SK-N-SH treated with all-trans-retinoic acid at 6 μM for 48 hours (cell line): ENCODE measurements around the gene STAG2.

ENCODE experiments used
- ATAC-seq: fragments of 200-7000 bp; cut with Tn5 transposase; 3 replicates; pipeline ENCODE4 v1.9.1; 2020; ENCODE audit warnings: mild to moderate bottlenecking, moderate library complexity
- BACH2 ChIP-seq: fragments of 250-450 bp; sonication (Bioruptor Pico); IDR thresholded peaks from 2 replicates; pipeline ENCODE4 v1.9.0; 2021; ENCODE audit warnings: mild to moderate bottlenecking, borderline replicate concordance
- CSDC2 ChIP-seq: fragments of 250-450 bp; sonication (Bioruptor Pico); IDR thresholded peaks from 2 replicates; pipeline ENCODE4 v1.5.0; 2020; ENCODE audit warnings: mild to moderate bottlenecking, moderate library complexity
- ESRRG ChIP-seq: fragments of 250-450 bp; sonication (Bioruptor Pico); IDR thresholded peaks from 2 replicates; pipeline ENCODE4 v1.6.1; 2021; ENCODE audit warnings: mild to moderate bottlenecking
- GLIS3 ChIP-seq: fragments of 250-450 bp; sonication (Bioruptor Pico); IDR thresholded peaks from 2 replicates; pipeline ENCODE4 v1.5.0; 2020; ENCODE audit warnings: mild to moderate bottlenecking, moderate library complexity
- ISL1 ChIP-seq: fragments of 250-450 bp; sonication (Bioruptor Pico); IDR thresholded peaks from 2 replicates; pipeline ENCODE4 v2.1.2; 2022; ENCODE audit warnings: mild to moderate bottlenecking, moderate library complexity
- OSR1 ChIP-seq: fragments of 250-450 bp; sonication (Bioruptor Pico); IDR thresholded peaks from 2 replicates; pipeline ENCODE4 v1.8.0; 2022; ENCODE audit warnings: moderate library complexity, mild to moderate bottlenecking, inconsistent platforms
- PPARA ChIP-seq: fragments of 250-450 bp; sonication (Bioruptor Pico); IDR thresholded peaks from 2 replicates; pipeline ENCODE4 v1.5.0; 2020; ENCODE audit warnings: mild to moderate bottlenecking, borderline replicate concordance
- RARB ChIP-seq: fragments of 250-450 bp; sonication (Bioruptor Pico); IDR thresholded peaks from 2 replicates; pipeline ENCODE4 v1.8.0; 2021; ENCODE audit warnings: mild to moderate bottlenecking, moderate library complexity
- SNAI2 ChIP-seq: fragments of 250-450 bp; sonication (Bioruptor Pico); IDR thresholded peaks from 2 replicates; pipeline ENCODE4 v1.5.0; 2020; ENCODE audit warnings: mild to moderate bottlenecking, moderate library complexity
- TCF4 ChIP-seq: fragments of 250-450 bp; sonication (Bioruptor Pico); IDR thresholded peaks from 2 replicates; pipeline ENCODE4 v1.8.0; 2021; ENCODE audit warnings: mild to moderate bottlenecking, moderate library complexity, borderline replicate concordance
- TOX ChIP-seq: fragments of 250-450 bp; sonication (Bioruptor Pico); IDR thresholded peaks from 2 replicates; pipeline ENCODE4 v1.8.0; 2021; ENCODE audit warnings: mild to moderate bottlenecking, moderate library complexity, borderline replicate concordance
- ZC3H10 ChIP-seq: fragments of 250-450 bp; sonication (Bioruptor Pico); IDR thresholded peaks from 2 replicates; pipeline ENCODE4 v1.5.1; 2021; ENCODE audit warnings: mild to moderate bottlenecking, moderate library complexity
- ZFP3 ChIP-seq: fragments of 250-450 bp; sonication (Bioruptor Pico); IDR thresholded peaks from 2 replicates; pipeline ENCODE4 v1.5.0; 2020; ENCODE audit warnings: mild to moderate bottlenecking, moderate library complexity
- ZFP30 ChIP-seq: fragments of 450-650 bp; formaldehyde crosslinking; IDR thresholded peaks from 2 replicates; pipeline ENCODE4 v1.5.0; 2022; ENCODE audit warnings: mild to moderate bottlenecking, moderate library complexity
- ZNF565 ChIP-seq: fragments of 450-650 bp; formaldehyde crosslinking; conservative IDR thresholded peaks from 2 replicates; pipeline ENCODE4 v1.5.0; 2020; ENCODE audit warnings: low read depth, mild to moderate bottlenecking, moderate library complexity
- ZNF70 ChIP-seq: fragments of 450-650 bp; formaldehyde crosslinking; IDR thresholded peaks from 2 replicates; pipeline ENCODE4 v1.5.0; 2020; ENCODE audit warnings: mild to moderate bottlenecking, moderate library complexity
- ZNF8 ChIP-seq: fragments of 450-650 bp; formaldehyde crosslinking; IDR thresholded peaks from 2 replicates; pipeline ENCODE4 v1.5.0; 2020; ENCODE audit warnings: mild to moderate bottlenecking, moderate library complexity
- TF ChIP-seq, protein P1 (sequence below): fragments of 250-450 bp; sonication (Bioruptor Pico); IDR thresholded peaks from 2 replicates; pipeline ENCODE4 v1.5.1; 2020; ENCODE audit warnings: low read depth, mild to moderate bottlenecking, moderate library complexity
- TF ChIP-seq, protein P2 (sequence below): fragments of 250-450 bp; sonication (Bioruptor Pico); IDR thresholded peaks from 2 replicates; pipeline ENCODE4 v1.8.0; 2020; ENCODE audit warnings: mild to moderate bottlenecking, moderate library complexity, borderline replicate concordance
- TF ChIP-seq, protein P3 (sequence below): fragments of 250-450 bp; sonication (Bioruptor Pico); IDR thresholded peaks from 2 replicates; pipeline ENCODE4 v1.5.1; 2021; ENCODE audit warnings: mild to moderate bottlenecking, moderate library complexity
- TF ChIP-seq, protein P4 (sequence below): fragments of 250-450 bp; sonication (Bioruptor Pico); IDR thresholded peaks from 2 replicates; pipeline ENCODE4 v1.5.0; 2020; ENCODE audit warnings: mild to moderate bottlenecking, moderate library complexity

STAG2 gene

DNA sequence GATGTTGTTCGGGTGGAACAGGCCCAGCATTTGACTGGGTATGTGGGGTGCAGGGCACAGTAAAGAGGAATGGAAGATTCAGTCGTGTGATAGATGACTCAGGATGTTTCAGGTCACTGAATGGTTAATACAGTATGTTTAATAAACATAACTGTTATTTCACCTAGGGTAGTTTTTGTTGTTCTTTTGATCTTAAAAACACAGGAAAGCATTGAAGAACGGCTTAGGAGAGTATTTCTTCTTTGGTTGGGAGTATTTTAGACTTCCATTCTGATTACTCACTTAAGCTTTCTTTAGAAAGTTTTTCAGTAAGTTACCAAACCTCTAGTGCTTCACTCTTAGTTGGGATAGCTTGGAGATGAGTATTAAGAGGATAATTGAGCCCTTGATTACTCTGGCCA is 62.3 kb downstream of the STAG2 start:
- ATAC-seq = no peak; the same call in 2 of the 3 replicates

DNA sequence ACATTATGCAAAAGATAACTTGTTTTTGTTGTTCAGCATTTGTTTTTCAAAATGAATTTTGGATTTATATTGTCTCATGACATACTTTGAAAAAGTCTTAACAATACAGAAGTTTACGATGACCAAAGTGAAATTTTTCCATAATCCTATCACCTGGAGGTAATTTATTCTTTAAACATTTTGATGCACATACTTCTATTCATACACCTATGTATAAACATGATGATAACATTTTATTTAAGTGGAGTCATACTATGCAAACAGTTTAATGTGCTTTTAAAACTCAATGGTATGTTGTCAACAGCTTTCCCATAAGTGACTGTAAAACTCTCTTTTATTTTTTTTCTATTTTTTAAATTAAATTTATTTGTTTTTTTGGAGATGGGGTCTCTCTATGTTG is 65.0 kb downstream of the STAG2 start:
- TF ChIP-seq PPARA (CRISPR knock-in tag) (no peak), ZFP3 (no peak), OSR1 (CRISPR knock-in tag) (no peak), ISL1 (CRISPR knock-in tag) (no peak), SNAI2 (CRISPR knock-in tag) (no peak), TCF4 (CRISPR knock-in tag) (no peak), TOX (CRISPR knock-in tag) (no peak), RARB (no peak), ZNF8 (CRISPR knock-in tag) (no peak), ZNF565 (CRISPR knock-in tag) (no peak), BACH2 (CRISPR knock-in tag) (no peak), ZC3H10 (no peak), ZNF70 (CRISPR knock-in tag) (no peak), GLIS3 (CRISPR knock-in tag) (no peak)
- TF ChIP-seq, protein P1, sequence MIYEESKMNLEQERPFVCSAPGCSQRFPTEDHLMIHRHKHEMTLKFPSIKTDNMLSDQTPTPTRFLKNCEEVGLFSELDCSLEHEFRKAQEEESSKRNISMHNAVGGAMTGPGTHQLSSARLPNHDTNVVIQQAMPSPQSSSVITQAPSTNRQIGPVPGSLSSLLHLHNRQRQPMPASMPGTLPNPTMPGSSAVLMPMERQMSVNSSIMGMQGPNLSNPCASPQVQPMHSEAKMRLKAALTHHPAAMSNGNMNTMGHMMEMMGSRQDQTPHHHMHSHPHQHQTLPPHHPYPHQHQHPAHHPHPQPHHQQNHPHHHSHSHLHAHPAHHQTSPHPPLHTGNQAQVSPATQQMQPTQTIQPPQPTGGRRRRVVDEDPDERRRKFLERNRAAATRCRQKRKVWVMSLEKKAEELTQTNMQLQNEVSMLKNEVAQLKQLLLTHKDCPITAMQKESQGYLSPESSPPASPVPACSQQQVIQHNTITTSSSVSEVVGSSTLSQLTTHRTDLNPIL (CRISPR knock-in tag) = no peak
- TF ChIP-seq, protein P2, sequence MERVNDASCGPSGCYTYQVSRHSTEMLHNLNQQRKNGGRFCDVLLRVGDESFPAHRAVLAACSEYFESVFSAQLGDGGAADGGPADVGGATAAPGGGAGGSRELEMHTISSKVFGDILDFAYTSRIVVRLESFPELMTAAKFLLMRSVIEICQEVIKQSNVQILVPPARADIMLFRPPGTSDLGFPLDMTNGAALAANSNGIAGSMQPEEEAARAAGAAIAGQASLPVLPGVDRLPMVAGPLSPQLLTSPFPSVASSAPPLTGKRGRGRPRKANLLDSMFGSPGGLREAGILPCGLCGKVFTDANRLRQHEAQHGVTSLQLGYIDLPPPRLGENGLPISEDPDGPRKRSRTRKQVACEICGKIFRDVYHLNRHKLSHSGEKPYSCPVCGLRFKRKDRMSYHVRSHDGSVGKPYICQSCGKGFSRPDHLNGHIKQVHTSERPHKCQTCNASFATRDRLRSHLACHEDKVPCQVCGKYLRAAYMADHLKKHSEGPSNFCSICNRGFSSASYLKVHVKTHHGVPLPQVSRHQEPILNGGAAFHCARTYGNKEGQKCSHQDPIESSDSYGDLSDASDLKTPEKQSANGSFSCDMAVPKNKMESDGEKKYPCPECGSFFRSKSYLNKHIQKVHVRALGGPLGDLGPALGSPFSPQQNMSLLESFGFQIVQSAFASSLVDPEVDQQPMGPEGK (CRISPR knock-in tag) = no peak
- TF ChIP-seq, protein P3, sequence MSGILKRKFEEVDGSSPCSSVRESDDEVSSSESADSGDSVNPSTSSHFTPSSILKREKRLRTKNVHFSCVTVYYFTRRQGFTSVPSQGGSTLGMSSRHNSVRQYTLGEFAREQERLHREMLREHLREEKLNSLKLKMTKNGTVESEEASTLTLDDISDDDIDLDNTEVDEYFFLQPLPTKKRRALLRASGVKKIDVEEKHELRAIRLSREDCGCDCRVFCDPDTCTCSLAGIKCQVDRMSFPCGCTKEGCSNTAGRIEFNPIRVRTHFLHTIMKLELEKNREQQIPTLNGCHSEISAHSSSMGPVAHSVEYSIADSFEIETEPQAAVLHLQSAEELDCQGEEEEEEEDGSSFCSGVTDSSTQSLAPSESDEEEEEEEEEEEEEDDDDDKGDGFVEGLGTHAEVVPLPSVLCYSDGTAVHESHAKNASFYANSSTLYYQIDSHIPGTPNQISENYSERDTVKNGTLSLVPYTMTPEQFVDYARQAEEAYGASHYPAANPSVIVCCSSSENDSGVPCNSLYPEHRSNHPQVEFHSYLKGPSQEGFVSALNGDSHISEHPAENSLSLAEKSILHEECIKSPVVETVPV = no peak

More for the DNA sequence above, 62.3 kb downstream of the STAG2 start:
- no peak for TF ChIP-seq ISL1 (CRISPR knock-in tag)
- no peak for TF ChIP-seq TCF4 (CRISPR knock-in tag)

DNA sequence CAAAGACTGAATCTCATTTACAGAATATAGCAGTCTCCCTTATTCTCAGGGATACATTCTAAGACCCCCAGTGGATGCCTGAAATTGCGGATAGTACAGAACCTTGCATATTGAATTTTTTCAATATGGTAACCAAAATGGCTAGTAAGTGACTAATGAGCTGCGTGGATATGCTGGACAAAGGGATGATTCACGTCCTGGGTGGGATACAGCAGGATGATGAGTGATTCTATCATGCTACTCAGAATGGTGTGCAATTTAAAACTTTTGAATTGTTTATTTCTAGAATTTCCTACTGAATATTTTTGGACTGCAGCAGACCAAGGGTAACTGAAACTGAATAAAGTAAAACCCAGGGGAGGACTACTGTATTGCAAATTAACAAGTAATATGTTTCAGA is 66.7 kb downstream of the STAG2 start:
- TF ChIP-seq TCF4 (CRISPR knock-in tag) (no peak), TOX (CRISPR knock-in tag) (no peak)
- TF ChIP-seq, protein P1 (CRISPR knock-in tag) = no peak
- TF ChIP-seq, protein P3 = no peak
- no peak for ATAC-seq

More for the DNA sequence above, 65.0 kb downstream of the STAG2 start:
- no peak for ATAC-seq

DNA sequence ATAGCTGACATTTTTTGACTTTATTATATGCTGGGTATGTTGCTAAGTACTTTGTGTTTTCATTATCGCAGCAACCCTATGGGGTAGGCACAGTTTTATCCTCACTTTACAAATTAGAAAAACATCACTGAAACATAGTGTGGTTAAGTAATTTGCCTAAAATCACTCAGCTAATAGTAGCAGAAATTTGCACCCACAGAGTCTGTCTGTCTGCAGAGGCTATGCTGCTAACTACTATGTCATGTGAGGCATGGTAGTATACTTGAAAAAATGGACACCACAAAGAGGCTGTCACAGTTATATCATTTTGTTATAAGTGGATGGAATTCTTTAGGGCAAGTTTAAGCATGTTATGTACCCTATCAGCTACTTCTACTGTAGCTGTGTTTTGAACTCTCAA is 69.0 kb downstream of the STAG2 start:
- ATAC-seq = no peak
- no peak for TF ChIP-seq ZFP3
- no peak for TF ChIP-seq TOX (CRISPR knock-in tag)
- TF ChIP-seq, protein P4, sequence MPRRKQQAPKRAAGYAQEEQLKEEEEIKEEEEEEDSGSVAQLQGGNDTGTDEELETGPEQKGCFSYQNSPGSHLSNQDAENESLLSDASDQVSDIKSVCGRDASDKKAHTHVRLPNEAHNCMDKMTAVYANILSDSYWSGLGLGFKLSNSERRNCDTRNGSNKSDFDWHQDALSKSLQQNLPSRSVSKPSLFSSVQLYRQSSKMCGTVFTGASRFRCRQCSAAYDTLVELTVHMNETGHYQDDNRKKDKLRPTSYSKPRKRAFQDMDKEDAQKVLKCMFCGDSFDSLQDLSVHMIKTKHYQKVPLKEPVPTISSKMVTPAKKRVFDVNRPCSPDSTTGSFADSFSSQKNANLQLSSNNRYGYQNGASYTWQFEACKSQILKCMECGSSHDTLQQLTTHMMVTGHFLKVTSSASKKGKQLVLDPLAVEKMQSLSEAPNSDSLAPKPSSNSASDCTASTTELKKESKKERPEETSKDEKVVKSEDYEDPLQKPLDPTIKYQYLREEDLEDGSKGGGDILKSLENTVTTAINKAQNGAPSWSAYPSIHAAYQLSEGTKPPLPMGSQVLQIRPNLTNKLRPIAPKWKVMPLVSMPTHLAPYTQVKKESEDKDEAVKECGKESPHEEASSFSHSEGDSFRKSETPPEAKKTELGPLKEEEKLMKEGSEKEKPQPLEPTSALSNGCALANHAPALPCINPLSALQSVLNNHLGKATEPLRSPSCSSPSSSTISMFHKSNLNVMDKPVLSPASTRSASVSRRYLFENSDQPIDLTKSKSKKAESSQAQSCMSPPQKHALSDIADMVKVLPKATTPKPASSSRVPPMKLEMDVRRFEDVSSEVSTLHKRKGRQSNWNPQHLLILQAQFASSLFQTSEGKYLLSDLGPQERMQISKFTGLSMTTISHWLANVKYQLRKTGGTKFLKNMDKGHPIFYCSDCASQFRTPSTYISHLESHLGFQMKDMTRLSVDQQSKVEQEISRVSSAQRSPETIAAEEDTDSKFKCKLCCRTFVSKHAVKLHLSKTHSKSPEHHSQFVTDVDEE (CRISPR knock-in tag) = no peak
- no peak for TF ChIP-seq BACH2 (CRISPR knock-in tag)
- no peak for TF ChIP-seq ZNF565 (CRISPR knock-in tag)
- TF ChIP-seq RARB = no peak
- TF ChIP-seq, protein P2 (CRISPR knock-in tag) = no peak
- no peak for TF ChIP-seq ZFP30 (CRISPR knock-in tag)
- TF ChIP-seq OSR1 (CRISPR knock-in tag) = no peak
- TF ChIP-seq CSDC2 (CRISPR knock-in tag) = no peak
- no peak for TF ChIP-seq ISL1 (CRISPR knock-in tag)
- TF ChIP-seq, protein P3 = no peak
- no peak for TF ChIP-seq ESRRG (CRISPR knock-in tag)
- TF ChIP-seq GLIS3 (CRISPR knock-in tag) = no peak
- no peak for TF ChIP-seq ZC3H10
